T-helper 9 cell (primary cell): Measurements from ENCODE around the gene LGALSL.
A peak's percentile ranks its signal among the peaks of the same experiment; 100 is the strongest.

Experiments used
- DNase-seq: peaks from one replicate; pipeline ENCODE4 v3.0.0-alpha.2; 2020

Gene LGALSL

DNA sequence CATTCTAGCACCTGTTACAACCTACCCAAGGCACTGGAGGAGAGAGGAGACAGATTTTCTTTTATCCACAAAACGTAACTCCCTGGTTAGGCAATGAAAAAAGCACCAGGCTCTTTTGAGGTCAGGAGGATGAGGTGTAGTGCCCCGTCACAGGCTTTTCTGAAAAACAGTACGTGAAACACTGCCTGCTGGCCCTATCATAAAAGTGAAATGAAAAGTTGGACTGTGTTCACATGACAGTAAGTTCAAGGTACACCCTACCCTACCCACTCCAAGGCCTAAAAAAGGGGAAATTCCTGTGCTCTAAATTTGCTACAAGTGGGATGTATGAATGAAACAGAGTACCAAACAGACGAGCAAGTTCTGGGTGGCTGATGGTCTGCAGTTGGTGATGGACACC is 17.6 kb downstream of the LGALSL start:
- no peak for DNase-seq

DNA sequence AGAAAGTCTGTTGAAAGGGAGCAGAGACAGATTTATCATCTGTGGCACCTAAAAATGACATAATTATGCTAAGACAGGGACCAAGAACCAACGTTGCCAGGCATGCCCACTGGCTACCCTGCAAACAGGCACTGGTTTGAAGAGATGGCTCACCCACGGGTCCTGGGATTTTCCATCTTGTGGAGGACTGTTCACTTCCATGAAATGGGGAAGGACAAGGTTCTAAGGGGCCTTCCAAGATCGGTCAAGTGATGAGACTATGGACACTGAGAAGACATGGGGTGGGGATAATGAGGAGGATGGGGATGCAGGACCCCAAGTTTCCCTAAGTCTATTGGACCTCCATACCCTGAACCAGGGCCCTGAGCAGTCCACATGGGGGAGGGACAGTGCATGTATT is 18.9 kb downstream of the LGALSL start:
- DNase-seq = no peak

DNA sequence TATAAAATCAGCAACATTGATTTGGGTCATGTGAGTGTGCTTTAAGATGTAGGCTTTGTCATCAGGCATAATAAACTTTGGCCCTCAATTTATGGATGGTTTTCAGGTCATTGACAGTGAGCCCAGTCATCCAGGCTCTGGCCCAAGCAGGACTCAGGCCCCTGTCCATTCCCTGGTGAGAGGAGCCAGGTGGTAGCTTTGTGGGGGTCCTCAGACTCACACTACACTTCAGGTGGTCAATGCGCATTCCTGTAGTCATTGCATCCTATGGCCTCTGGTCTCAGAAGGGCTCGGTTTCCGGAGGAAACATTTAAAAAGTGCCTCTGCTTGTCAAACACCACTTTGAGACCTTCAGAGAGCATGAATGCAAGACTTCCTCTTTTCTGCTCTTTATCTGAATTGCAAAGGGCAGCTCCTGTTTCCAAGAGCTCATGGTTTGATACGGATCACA is 20.2 kb downstream of the LGALSL start:
- no peak for DNase-seq

DNA sequence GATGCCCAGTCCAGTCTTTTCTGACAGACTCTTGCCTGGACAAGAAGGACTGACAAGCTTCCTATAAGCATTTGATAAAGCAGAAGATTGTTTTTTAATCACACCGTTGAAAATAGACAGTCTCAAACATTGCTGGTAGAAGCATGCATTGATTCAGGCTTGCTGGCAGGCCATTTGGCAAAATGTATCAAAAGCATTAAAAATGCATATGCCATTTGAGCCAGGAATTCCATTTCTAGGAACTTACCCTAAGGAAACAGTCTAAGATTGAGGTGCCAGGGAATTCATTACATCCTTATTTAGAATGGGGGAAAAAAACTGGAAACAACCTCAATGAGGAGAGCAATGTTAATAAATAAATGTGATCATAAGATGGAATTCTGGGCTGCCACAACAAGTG is 20.7 kb downstream of the LGALSL start:
- DNase-seq = no peak

DNA sequence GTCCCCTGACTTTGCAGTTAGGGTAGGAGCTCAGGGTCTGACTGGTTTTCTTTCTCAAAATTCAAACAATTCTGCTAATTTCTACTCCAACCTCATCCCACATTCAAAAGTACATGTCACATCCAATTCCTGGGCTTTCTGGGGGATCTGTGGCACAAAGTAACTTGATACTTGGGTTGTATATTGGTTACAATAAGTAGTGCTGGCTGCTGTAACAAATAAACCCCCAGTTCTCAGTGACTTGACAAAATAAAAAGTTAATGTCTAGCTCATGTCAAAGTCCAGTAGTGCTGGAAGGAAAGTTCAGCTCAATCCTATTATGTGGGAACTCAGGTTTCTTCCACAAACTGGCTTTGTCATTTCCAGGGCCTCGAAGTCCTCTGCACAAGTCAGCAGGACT is 23.1 kb downstream of the LGALSL start:
- no peak for DNase-seq

DNA sequence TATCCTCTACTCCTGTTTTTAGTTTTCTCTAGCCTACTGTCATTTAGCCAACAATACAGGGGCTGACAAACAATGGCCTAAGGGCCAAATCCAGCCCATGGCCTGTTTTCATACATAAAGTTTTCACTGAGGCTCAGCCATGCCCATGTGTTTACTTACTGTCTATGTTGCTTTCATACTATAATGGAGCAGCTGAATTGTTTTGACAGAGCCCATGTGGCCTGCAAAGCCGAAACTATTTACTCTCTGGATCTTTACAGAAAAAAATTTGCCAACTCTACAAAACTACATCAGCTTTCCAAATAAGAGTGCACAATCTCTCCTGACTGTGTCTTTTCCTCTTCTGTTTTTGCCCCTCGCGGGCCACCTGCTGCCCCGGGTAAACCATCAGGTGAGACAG is 24.0 kb downstream of the LGALSL start:
- no peak for DNase-seq

DNA sequence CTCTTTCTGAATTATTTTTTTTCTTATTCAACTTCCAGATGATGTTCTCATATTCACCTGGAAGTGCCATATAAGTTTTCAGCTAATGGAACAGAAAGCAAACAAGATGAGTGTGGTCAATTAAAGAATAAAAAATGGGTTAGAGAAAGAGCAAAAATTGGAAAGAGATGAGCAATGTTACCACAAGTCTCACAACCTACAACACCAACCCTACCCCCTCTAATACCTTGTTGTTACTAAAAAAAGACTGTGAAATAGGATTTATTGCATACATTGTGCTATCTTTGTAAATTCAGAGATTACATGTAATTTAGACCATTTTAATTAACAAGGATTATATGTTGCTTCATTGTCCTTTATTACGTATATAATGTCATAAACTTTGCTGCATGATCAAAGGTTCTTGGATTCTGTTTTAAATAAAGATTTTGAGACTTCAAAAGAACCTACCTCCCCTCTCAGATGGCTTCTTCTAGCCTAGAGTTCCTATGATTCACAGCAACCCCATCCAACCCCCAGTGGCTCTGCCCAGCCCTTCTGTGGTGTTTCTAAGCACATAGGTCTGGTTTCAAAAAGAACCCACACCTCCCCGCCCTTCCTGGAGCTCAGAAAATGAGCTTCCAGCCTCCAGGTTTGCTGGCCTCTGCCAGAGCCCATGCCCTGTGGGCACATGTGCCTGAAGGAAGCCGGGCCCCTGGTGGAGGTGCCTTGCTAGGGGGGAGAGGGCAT is 24.7 kb downstream of the LGALSL start:
- DNase-seq = no peak

DNA sequence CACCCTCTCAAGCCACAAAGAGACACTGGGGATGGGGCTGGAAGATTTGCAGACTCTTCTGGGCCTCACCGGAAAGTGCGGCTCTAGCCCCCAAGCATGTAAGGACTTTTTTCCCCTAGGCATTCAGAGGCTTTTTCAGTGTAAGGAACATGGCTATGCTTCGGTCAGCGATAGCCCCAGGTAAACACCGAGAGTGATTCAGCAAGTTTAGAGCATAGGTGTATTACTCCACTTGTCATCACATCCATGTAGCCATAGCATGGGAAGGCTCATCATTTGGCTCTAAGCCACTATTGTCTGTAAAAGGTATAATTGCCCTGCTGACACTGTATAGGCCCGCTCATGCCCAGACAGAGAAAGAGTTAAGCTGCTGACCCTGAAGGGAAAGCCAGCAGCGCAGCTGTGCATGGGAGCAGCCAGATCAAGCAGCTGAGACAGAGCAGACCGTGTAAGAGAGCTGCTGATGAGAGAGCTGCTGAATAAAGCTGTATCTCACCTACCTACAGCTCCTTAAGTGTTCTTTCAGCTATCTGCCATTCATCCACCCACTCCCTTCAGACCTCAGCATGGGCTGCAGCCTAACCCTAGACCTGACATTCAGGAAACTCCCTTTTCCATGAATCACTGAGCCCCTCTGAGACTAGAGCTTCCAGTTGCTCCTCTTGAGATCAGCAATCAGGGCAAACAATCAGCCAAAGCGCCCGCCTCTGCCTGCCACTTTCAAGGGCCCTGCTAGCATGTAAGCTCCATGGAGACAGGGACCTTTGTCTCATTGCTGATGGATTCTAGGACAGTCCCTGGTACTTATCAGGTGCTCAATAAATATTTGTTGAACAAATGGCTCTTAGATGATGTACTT is 25.5 kb downstream of the LGALSL start:
- DNase-seq = no peak

DNA sequence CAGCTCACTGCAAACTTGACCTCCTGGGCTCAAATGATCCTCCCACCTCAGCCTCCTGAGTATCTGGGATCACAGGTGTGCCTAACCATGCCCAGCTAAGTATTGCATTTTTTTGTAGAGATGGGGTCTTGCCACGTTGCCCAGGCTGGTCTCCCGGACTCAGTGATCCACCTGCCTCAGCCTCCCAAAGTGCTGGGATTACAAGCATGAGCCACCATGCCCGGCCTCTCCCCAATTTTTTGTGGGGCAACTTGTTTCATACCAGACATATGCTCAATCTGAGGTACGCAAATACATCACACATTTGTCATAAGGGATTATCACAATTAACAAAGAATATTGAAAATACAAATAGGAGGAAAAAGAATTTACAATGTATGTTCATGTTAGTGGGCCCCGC is 27.7 kb downstream of the LGALSL start:
- DNase-seq = no peak

DNA sequence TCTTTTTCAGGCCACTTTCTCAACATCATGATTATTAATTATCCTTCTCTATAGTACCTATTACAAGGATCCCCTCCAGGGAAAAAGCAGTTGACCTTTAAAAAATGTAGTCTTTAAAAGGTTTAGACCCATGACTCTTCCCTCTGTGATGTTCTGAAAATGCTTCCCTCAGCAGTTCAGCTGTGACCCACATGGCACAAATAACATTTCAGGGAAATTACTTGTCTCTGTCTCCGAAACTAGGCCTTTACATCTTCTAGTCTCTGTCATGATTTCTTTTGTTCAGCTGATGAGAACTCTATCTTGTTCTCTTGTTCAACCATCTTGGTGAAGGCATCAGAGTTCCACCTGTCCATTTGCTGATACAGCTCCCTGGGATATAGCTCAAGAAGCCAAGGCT is 28.3 kb downstream of the LGALSL start:
- no peak for DNase-seq

DNA sequence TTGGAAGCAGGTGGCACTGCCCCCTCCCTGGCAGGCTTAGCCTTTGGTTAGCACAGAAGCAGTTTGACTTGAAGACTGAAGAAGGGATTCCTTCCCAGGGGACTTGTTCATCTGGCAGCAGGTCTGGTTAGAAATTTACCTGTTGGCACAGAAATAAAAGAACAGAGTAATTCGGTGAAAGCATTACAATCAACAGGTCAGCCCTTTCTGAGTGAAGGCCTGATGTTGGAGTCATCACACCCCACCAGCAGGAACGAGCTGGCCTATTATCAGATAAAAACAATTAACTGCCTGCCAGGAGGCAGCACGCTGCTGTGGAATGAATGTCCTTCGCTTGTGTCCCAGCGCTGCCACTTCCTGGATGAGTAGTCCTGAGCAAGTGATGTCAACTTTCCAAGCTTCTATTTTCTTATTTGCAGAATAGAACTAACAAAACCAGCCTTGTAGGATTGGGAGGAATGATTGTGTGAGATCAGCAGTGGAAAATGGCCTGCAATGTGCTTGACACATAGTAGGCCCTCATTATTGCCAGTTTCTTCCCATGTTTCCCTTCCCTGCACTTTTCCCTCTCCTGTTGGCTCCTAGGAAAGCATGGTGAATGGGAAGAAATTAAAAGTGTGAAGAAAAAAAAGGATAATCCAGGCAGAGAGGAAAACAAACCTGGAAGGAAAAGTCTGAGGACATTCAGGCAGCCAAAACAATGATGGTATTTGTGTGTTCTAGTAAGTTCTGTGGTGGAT is 29.0 kb downstream of the LGALSL start:
- no peak for DNase-seq

DNA sequence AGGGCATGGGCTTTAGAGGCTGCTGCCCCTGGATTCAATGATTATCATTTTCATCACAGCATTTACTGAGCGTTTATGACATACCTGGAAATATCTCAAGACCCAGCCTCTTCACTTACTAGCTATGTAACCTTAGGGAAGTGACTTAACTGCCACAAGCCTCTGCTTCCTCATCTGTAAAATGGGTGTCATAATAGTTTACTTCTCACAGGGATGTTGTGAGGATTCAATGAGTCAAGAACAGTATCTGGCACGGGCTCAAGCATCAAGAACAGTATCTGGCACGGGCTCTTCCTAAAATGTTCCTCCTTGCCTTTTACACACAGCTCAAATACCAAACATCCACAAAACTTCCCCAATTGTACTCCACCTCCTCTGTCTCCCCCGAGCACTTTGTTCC is 31.4 kb downstream of the LGALSL start:
- no peak for DNase-seq

DNA sequence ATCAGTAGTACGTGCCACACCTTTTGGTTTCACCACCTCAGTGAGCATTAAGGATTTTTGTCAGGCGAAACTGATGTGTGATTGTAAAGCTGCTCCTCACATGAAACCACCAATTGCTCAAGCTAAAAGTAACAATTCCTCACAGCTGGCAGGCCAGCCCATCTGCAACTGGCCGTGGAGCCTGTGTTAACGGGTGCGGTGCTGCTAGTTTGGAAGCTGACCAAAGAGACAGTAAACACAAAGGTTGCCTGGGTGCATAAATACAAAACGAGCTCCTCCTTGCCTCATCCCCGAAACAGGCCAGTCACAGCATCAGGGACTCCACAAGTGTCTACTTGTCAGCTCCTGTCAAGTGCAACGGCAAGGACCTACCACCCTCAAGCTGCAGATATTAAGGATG is 32.0 kb downstream of the LGALSL start:
- DNase-seq = no peak

DNA sequence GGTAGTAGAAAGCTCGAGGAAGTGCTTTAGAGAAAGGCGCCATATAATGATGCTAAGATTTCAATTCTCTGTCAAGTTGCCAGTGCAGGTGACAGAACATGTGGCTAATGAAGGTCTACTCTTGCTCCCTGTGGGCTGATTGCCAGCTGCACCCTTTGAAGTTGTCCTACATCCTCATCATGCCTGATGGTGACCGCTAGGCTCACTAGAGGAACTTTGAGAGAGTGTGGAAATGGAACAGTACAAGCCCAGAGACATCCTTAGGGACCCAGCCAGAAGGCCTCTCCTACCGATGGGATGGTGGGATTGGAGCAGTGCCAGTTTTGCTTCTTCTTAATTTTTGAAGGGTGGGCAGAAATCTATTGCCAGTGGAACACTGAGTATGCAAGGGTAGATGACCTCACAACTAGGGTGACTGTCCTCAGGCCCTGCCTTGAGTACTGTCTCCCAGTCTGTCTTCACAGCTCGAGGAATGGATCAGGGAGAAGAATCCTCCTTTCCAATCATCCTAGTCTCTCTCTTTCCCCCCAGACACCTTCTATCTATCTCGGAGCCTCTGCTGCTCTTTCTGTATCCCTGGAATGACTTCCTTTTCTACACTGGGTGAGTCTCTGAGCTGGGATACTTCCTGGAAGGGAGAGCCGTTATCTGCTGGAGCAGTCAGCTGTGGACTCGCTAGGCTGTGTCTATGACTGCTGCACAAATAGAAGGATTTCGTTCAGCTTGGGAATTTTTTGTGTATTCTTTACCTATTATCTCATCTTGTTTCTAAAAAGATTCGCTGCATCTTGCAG is 33.5 kb downstream of the LGALSL start:
- DNase-seq = no peak

DNA sequence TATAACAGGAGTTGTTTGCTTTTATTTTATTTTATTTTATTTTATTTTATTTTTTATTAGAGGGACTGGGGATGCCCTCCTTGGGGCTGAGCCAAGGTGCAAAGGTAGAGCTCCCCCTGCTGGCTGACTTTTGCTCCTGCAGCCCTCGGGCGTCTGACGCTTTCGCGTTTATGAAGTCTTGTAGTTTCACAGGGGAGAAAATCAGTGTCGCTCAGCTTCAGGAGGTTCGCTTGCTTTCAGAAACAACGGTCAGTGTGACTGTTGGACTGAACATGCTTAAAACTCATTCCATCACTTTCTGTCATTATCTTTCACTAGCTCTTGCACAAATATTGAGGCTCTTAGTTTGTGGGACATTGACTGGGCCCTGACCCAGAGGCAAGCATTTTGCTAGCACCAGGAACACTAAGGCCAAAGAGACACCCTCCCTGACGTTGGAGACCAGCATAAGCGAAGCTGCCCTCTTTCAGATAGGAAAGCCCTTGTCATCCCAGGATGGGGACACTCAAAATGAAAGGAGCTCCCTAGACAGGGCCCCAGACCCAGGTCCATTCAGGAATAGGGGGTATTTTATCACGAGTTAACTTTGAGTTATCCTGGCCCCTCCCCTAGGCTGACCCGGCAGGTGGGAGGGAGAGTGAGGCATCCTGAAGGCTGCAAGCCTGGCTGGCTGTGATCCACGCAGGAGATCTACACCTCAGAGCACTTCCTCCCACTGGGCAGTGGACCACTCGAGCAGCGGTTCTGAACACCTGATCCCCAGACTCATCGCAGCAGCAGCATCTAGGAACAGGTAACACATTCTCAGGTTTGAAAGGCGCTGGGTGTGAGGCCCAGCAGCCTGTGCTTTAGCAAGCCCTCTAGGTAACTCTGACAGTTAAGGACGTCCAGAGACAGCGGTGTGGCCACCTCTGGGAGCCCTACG is 34.4 kb downstream of the LGALSL start:
- DNase-seq = peak; percentile 81

DNA sequence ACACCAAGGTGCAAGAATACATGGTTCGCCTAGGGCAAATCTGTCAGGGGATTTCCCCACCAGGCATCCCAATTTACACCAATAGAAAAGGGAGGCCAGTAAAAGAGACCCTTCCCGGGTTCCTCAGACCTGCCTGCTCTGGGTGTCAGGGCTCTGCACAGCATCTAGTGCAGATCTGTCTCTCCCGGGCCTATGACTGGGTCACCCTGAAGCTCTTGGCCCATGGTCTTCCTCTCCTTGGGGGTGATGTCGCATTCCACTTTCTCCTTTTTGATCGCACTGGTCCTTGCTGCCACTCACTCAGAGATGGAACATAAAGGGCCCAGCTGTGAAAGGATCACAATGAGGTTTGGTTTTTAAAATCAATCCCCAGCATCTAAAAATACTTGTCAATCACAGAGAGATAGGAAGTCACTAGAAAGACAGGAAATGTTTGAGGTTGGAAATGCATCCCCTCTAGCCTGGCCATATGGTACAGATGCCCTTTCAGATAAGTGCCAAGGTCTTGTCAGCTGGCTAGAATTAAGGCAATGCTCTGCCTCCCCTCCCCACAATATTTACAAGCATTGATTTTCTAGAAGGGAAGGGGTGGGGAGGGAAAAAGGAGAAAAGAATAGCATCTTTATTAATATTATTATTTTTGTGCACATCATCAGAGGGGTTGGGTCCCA is 35.3 kb downstream of the LGALSL start:
- DNase-seq = no peak

DNA sequence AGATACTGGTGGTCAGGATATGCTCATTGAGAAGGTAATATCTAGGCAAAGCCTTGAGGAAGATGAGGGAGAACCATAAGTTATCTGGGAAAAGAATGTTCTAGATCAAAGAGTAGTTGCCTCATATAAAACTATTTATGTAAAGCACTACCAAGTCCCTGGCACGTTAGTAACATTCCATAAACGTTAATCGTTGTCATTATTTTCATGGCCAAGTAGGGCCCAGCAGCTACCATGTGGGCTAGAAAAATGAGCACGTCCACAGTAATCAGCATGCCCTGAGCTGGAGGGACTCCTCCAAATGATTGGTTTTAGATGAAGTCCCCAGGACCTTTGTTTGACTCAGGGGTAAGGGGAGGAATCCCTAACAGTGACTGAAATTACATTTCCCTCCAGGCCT is 37.5 kb downstream of the LGALSL start:
- no peak for DNase-seq

DNA sequence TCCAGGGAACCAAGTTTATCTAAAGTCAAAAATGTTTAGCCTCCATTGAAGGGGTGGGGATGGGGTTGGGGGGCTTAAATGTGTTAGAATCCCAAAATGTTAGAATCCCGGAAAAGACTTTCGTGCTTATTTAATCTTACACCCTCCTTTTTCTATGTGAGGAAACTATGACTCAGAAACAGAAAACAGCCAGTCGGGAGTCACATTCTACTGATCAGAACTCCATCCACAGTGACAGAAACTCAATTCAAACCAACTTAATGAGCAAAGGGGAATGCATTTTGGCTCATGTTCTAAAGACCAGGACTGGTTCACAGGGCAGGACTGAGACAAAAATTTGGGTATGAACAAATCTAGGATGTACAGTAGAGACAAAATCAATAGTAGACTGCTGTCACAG is 38.3 kb downstream of the LGALSL start:
- DNase-seq = no peak

DNA sequence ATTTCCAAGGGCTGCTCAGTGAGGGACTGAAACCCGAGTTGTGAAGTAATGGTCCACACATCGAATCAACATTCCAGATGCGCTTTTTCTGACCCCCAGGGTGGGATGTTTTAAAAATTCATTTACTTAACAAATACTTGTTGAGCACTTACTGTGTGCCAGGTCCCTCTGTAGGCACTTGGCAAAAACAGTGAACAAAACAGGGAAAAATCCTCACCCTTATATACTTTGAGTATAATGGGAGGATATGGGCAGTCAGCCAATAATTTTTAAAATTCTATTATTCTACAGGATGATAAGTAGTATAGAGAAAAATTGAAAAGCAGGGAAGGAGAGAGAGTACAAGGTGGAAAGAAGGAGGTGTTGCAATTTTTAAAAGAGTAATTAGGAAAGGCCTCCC is 38.9 kb downstream of the LGALSL start:
- no peak for DNase-seq

DNA sequence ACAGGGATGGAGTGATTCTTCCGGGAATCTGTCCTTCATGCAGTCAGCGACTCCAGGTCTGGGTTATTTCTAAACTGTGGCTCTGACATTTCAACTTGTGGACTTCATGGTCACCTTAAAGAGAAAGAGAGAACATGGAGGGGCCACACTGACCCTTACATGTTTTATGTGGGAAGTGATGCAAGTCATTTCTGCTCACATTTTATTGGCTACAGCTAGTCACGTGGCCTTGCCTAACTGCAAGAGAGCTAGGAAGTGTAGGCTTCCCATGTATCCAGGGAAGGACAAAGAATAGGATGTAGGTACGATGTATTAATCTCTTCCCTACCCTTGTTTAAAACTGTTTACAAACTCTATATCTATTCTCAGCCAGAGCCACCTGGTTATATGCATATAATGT is 39.8 kb downstream of the LGALSL start:
- no peak for DNase-seq

DNA sequence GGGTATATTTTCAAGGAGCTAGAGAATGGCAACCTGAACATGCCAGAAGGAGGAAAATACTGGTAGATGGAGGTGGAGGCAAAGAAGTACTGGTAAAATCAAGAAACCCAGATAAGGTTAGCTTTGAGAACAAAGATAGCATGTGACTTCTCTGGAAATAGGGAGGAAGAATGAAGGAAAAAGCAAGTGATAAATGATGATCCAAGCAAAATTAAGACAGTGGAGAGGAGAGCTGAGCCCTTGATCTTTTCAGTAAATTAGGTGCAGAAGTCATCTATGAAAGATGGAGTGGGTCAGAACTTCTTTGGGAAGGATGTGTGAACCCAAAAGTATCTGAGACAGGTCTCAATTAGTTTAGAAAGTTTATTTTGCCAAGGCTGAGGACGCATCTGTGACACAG is 44.5 kb downstream of the LGALSL start:
- no peak for DNase-seq
